Endodermal cell (in vitro differentiated cells): ENCODE results near the gene KRTAP5-8. TPM values are rescaled to one million over a fixed set of nuclear protein-coding genes. Genes with fewer than 3 reads are reported as not detected.

Experiments used
- DNase-seq: peaks from one replicate; pipeline ENCODE4 v3.0.0-alpha.2; 2017
- H3K27ac ChIP-seq: 2 replicates; pipeline ENCODE4 v1.5.1; 2013; ENCODE audit warnings: mild to moderate bottlenecking, low read depth, low read length, moderate library complexity
- H3K27me3 ChIP-seq: 2 replicates; pipeline ENCODE4 v1.6.1; 2013; ENCODE audit warnings: mild to moderate bottlenecking, low read length, moderate library complexity; ENCODE audit not compliant: insufficient read depth, control insufficient read depth, poor library complexity, severe bottlenecking
- H3K36me3 ChIP-seq: 2 replicates; pipeline ENCODE4 v1.7.0; 2013; ENCODE audit warnings: mild to moderate bottlenecking, low read length, moderate library complexity; ENCODE audit not compliant: control insufficient read depth, insufficient read depth
- H3K4me1 ChIP-seq: one replicate; pipeline ENCODE4 v1.7.0; 2013; ENCODE audit warnings: low read length; ENCODE audit not compliant: control insufficient read depth, insufficient read depth
- H3K4me3 ChIP-seq: 2 replicates; pipeline ENCODE4 v1.5.1; 2013; ENCODE audit warnings: mild to moderate bottlenecking, low read length, moderate library complexity
- H3K9ac ChIP-seq: 2 replicates; pipeline ENCODE4 v1.6.1; 2013; ENCODE audit warnings: mild to moderate bottlenecking, low read length, moderate library complexity; ENCODE audit not compliant: poor library complexity, severe bottlenecking; ENCODE audit errors: extremely low read depth
- H3K9me3 ChIP-seq: 2 replicates; pipeline ENCODE4 v1.6.1; 2013; ENCODE audit warnings: mild to moderate bottlenecking, low read length, moderate library complexity; ENCODE audit not compliant: control insufficient read depth
- H3K27ac Mint-ChIP-seq: 2 replicates; pipeline ENCODE4 v1.8.0; 2020; ENCODE audit warnings: mixed read lengths
- H3K27me3 Mint-ChIP-seq: 2 replicates; pipeline ENCODE4 v1.8.0; 2021; ENCODE audit warnings: mild to moderate bottlenecking, mixed read lengths; ENCODE audit not compliant: insufficient read depth
- H3K36me3 Mint-ChIP-seq: 2 replicates; pipeline ENCODE4 v1.8.0; 2020; ENCODE audit warnings: low read depth, mixed read lengths
- H3K4me1 Mint-ChIP-seq: 2 replicates; pipeline ENCODE4 v1.8.0; 2020; ENCODE audit warnings: mixed read lengths
- H3K4me3 Mint-ChIP-seq: 2 replicates; pipeline ENCODE4 v1.8.0; 2020; ENCODE audit warnings: mild to moderate bottlenecking, moderate library complexity, mixed read lengths
- H3K9me3 Mint-ChIP-seq: 2 replicates; pipeline ENCODE4 v1.8.0; 2020; ENCODE audit warnings: mild to moderate bottlenecking, mixed read lengths
- CTCF ChIP-seq: fragments of 200-600 bp; sonication (generic); conservative IDR thresholded peaks from 2 replicates; pipeline ENCODE4 v1.5.0; 2021; ENCODE audit warnings: antibody characterized with exemption, mild to moderate bottlenecking
- WGBS, 2 experiments: methylation state at CpG; one replicate each; pipeline versions ENCODE4 v1.1.5 to v1.1.7; 2013; ENCODE audit warnings: missing lambda C conversion rate in 2 of 2, mixed read lengths in 1 of 2; ENCODE audit not compliant: insufficient coverage in 1 of 2, insufficient read length in 1 of 2; 5-methylcytosine and 5-hydroxymethylcytosine counted together
- total RNA-seq, 2 donors: library from RNA; stranded (reverse); fragmentation: NEBNext Ultra II Directional in 1 of 2; extraction: Animal tissue kit (Norgen Biotek cat#: 25700) in 1 of 2; gene quantifications; 2 replicates in 1 of 2; 3 replicates in 1 of 2; pipeline ENCODE4 v1.2.1, GENCODE V29; 2021

KRTAP5-8 gene
- total RNA-seq, 2 donors from 2014 or later: not detected

DNA sequence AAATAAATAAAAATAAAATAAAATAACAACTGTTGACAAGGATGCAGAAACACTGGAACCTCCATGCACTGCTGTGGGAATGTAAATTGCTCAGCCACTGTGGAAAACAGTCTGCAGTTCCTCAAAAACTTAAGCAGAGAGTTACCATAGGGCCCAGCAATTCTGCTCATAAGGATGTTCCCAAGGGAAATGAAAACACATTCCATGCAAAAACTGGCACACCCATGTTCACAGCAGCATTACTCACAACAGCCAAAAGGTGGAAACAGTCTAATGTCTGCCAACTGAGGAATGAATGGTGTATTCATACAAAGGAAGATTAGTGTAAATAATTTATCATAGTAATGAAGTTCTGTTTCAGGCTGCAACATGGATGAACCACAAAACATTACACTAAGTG, 24.3 kb downstream of the KRTAP5-8 start:
- no peak for TF ChIP-seq CTCF
- H3K9me3 Mint-ChIP-seq: peaks cover 43% of the 10 kb centered on the region
- H3K27me3 Mint-ChIP-seq: peaks cover 9% of the 10 kb centered on the region
- H3K27ac Mint-ChIP-seq: no peak overlapping the region
- Histone ChIP-seq H3K9me3 (peaks cover 26% of the 10 kb centered on the region), H3K27ac (no peak overlapping the region), H3K4me1 (no peaks in the 10 kb centered on the region), H3K4me3 (no peak overlapping the region), H3K36me3 (no peaks in the 10 kb centered on the region), H3K27me3 (no peaks in the 10 kb centered on the region), H3K9ac (no peak overlapping the region)
- H3K4me1 Mint-ChIP-seq: peaks cover 2% of the 10 kb centered on the region
- peaks cover 3% of the 10 kb centered on the region for H3K36me3 Mint-ChIP-seq
- no peak overlapping the region for H3K4me3 Mint-ChIP-seq
- DNase-seq: no peak

DNA sequence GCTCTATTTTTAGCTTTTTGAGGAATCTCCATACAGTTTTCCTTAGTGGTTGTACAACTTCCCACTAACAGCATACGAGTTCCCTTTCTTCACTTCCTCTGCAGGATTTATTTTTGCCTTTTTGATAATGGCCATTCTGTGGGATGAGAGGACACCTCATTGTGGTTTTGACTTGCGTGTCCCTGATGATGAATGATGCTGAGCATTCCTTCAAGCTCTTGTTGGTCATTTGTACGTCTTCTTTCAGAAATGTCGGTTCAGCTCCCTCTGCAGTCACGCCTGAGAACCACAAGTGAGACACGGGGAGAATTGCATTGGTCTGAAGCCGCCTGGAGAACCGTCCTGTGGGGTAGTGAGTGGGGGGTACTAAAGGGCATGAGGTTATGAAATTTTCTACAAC, 25.6 kb downstream of the KRTAP5-8 start:
- Mint-ChIP-seq H3K27me3 (peaks cover 9% of the 10 kb centered on the region), H3K36me3 (no peaks in the 10 kb centered on the region), H3K4me1 (peaks cover 6% of the 10 kb centered on the region), H3K27ac (no peak overlapping the region), H3K9me3 (peaks cover 31% of the 10 kb centered on the region), H3K4me3 (no peak overlapping the region)
- Histone ChIP-seq H3K4me1 (no peaks in the 10 kb centered on the region), H3K36me3 (no peaks in the 10 kb centered on the region), H3K9ac (no peak overlapping the region), H3K27ac (no peak overlapping the region), H3K27me3 (no peaks in the 10 kb centered on the region), H3K4me3 (no peak overlapping the region), H3K9me3 (peaks cover 18% of the 10 kb centered on the region)
- WGBS, 2 experiments: 32 to 58% methylated on average over 7 to 8 of the region's 8 CpGs
- TF ChIP-seq CTCF: peak; percentile 81
- DNase-seq: peak; percentile 82

DNA sequence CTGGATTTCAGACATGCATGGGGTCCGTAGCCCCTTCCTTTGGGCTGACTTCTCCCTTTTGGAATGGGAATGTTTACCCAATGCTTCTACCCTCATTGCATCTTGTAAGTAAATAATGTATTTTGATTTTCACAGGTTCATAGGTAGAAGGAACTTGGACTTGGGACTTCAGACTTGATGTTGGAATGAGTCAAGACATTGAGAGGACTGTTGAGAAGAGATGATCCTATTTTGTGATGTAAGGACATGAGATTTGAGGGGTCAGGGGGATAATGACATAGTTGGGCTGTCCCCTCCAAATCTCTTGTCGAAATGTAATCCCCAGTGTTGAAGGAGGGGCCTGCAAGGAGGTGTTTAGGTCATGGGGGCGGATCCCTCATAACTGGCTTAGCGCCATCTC, 26.6 kb downstream of the KRTAP5-8 start:
- Histone ChIP-seq H3K4me3 (no peak overlapping the region), H3K9me3 (peaks cover 11% of the 10 kb centered on the region), H3K9ac (no peak overlapping the region), H3K4me1 (no peaks in the 10 kb centered on the region), H3K36me3 (no peaks in the 10 kb centered on the region), H3K27ac (no peak overlapping the region), H3K27me3 (no peaks in the 10 kb centered on the region)
- DNase-seq: no peak
- TF ChIP-seq CTCF: no peak
- H3K4me1 Mint-ChIP-seq: peaks cover 9% of the 10 kb centered on the region
- H3K36me3 Mint-ChIP-seq: no peaks in the 10 kb centered on the region
- H3K4me3 Mint-ChIP-seq: no peak overlapping the region
- H3K27me3 Mint-ChIP-seq: peaks cover 14% of the 10 kb centered on the region
- H3K27ac Mint-ChIP-seq: no peak overlapping the region
- WGBS, 2 experiments: 86 to 97% methylated on average over 1 to 3 of the region's 4 CpGs
- peaks cover 22% of the 10 kb centered on the region for H3K9me3 Mint-ChIP-seq
